ENCODE data around the gene TF. TPM values are rescaled to one million over a fixed set of nuclear protein-coding genes. Genes with fewer than 3 reads are reported as not detected.

The TF gene
- polyA plus RNA-seq, 1 experiment: 0.15 TPM

DNA sequence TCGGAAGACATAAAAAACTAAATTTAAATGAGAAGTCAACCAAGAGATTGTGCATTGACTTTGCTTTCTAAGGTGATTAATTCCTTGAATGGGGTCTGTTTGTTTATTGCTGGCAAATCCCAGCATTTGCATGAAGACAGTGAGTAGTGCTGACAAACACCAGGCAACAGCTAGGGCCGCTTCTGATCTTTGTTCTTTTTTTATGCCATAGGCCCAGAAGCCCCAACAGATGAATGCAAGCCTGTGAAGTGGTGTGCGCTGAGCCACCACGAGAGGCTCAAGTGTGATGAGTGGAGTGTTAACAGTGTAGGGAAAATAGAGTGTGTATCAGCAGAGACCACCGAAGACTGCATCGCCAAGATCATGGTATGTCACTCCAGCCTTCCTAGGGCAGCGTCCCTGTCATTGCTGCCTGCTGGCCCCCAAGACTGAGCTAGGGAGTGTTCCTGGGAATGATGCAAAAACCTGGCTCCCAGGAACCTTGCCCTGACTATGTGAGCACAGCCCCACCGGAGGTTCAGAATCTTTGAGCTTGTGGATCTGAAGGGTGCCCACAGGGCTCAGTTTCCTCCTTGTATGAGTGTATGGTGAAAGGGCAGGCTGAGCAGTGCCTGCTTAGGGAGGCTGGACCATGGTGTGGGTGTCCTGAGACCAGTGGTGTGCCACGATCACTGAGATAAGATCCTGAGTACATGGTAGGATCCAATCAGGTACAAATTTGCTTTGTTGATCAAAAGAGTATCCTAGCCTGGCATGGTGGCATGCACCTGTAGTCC, 13.0 kb downstream of the TF start:
- ChIA-PET CTCF (no interaction called here), POLR2A (no interaction called here)
- no peak for DNase-seq (ENCODE audit: low read depth, low spot score)
- peaks cover 11% of the 10 kb centered on the region for H3K27me3 ChIP-seq (ENCODE audit: control insufficient read depth, insufficient read depth, low read length)
- TF ChIP-seq CTCF (IDR thresholded peaks at IDR 0.05; ENCODE audit: low read depth, low read length): no peak
- no peak overlapping the region for H3K27ac ChIP-seq (ENCODE audit: low read depth, low read length)
- no peak overlapping the region for H3K4me3 ChIP-seq (ENCODE audit: low read depth, low read length)
- no peaks in the 10 kb centered on the region for H3K9me3 ChIP-seq (ENCODE audit: control insufficient read depth, insufficient read depth, low read length)

GRCh38 chr3:133759740-133760305, 13.6 kb downstream of the TF start:
- POLR2A ChIA-PET: no interaction called here
- no peak for DNase-seq (ENCODE audit: low read depth, low spot score)
- CTCF ChIA-PET: no interaction called here
- no peaks in the 10 kb centered on the region for H3K9me3 ChIP-seq (ENCODE audit: control insufficient read depth, insufficient read depth, low read length)
- no peak for TF ChIP-seq CTCF (IDR thresholded peaks at IDR 0.05; ENCODE audit: low read depth, low read length)
- peaks cover 11% of the 10 kb centered on the region for H3K27me3 ChIP-seq (ENCODE audit: control insufficient read depth, insufficient read depth, low read length)
- no peak overlapping the region for H3K27ac ChIP-seq (ENCODE audit: low read depth, low read length)
- no peak overlapping the region for H3K4me3 ChIP-seq (ENCODE audit: low read depth, low read length)

DNA sequence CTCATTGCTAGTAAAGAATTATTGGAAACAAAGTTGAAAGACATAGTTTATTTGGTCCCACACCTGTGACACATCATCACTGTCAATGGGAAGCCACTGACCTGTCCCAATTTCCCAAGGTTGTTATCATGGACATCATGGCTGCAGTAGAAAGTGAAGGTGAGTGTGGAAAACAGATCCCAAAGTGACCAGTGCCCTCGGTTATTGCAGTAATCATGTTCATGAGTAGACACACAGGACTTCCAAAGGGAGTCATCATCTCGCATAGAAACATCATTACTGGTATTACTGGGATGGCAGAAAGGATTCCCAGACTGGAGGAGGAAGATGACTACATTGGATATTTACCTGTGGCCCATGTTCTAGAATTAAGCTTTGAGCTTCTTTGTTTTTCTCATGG, 14.7 kb downstream of the TF start:
- CTCF ChIA-PET: interaction anchor here (0.7 kb wide), 1 partner anchor 57 kb away, joined by 3 read pairs; no protein-coding TSS in a partner anchor
- POLR2A ChIA-PET: no interaction called here
- Histone ChIP-seq H3K4me3 (ENCODE audit: low read depth, low read length) (no peak overlapping the region), H3K27me3 (ENCODE audit: control insufficient read depth, insufficient read depth, low read length) (peaks cover 11% of the 10 kb centered on the region), H3K9me3 (ENCODE audit: control insufficient read depth, insufficient read depth, low read length) (no peaks in the 10 kb centered on the region), H3K27ac (ENCODE audit: low read depth, low read length) (no peak overlapping the region)
- no peak for TF ChIP-seq CTCF (IDR thresholded peaks at IDR 0.05; ENCODE audit: low read depth, low read length)
- no peak for DNase-seq (ENCODE audit: low read depth, low spot score)

DNA sequence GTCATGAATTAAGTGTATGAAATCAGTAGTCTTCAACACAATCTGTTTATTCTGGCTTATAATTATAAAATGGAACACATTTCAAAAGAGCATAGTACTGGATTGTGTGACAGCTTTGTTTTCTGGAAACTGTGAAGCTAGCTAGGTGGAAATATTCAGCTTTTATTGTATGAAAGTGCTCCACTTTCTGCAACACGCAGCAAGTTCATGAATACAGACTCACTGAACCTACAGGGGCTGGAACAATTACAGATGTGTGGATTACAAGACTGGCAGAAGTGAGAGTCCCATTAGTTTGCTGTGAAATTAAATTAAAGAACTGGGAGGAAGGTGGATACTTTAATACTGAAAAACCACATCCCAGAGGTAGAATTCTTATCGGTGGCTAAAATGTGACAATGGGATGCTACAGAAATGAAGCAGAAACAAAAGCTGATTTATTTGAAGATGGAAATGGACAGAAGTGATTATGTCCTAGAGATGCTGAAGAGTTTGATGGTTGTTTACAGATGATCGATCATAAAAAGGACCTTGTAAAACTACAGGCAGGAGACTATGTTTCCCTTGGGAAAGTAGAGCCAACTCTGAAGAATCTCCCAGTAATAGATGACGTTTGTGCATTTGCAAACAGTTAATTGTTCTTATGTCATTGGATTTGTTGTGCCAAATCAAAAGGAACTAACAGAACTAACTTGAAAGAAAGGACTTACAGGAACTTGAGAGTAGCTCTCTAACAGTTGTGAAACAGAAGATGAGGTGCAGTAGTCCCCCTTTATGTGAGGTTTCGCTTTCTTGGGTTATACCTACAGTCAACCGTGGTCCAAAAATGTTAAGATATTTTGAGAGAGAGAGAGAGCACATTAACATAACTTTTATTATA, 15.7 kb downstream of the TF start:
- H3K27me3 ChIP-seq (ENCODE audit: control insufficient read depth, insufficient read depth, low read length): peaks cover 17% of the 10 kb centered on the region
- DNase-seq (ENCODE audit: low read depth, low spot score): no peak
- no peaks in the 10 kb centered on the region for H3K9me3 ChIP-seq (ENCODE audit: control insufficient read depth, insufficient read depth, low read length)
- POLR2A ChIA-PET: no interaction called here
- H3K27ac ChIP-seq (ENCODE audit: low read depth, low read length): no peak overlapping the region
- H3K4me3 ChIP-seq (ENCODE audit: low read depth, low read length): no peak overlapping the region
- TF ChIP-seq CTCF (IDR thresholded peaks at IDR 0.05; ENCODE audit: low read depth, low read length): no peak
- CTCF ChIA-PET: no interaction called here

DNA sequence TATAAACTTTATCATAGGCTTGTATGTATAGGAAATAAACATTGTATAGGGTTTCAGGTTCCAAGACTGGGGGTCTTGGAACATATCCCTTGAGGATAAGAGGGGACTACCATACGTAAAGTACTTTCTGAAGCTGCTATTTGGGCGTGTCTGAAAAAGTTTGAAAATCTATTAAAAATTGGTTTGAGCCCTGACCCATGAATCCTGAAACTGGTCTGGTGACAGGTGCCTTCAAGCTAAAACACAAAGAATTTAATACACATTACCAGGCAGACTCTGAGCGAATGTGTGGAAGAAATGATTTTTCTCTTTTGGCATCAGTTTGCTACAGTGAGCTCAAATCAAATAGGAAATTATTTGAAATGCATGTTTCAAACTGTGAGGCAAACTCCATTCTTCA, 16.3 kb downstream of the TF start:
- H3K27ac ChIP-seq (ENCODE audit: low read depth, low read length): no peak overlapping the region
- ChIA-PET POLR2A (no interaction called here), CTCF (no interaction called here)
- no peak overlapping the region for H3K4me3 ChIP-seq (ENCODE audit: low read depth, low read length)
- no peak for DNase-seq (ENCODE audit: low read depth, low spot score)
- TF ChIP-seq CTCF (IDR thresholded peaks at IDR 0.05; ENCODE audit: low read depth, low read length): no peak
- H3K27me3 ChIP-seq (ENCODE audit: control insufficient read depth, insufficient read depth, low read length): peaks cover 17% of the 10 kb centered on the region
- H3K9me3 ChIP-seq (ENCODE audit: control insufficient read depth, insufficient read depth, low read length): no peaks in the 10 kb centered on the region
